HepG2 (cell line): ENCODE measurements around the gene BAIAP2L1. TPM values are rescaled to one million over a fixed set of nuclear protein-coding genes. Genes with fewer than 3 reads are reported as not detected.

ENCODE experiments used
- ARNT2 ChIP-seq: sonication (generic); formaldehyde crosslinking; IDR thresholded peaks from 2 replicates; pipeline ENCODE4 v1.8.0; 2022; ENCODE audit warnings: mild to moderate bottlenecking, low read depth, missing genetic modification reagents, moderate library complexity
- HOMEZ ChIP-seq: IDR thresholded peaks from 2 replicates; pipeline ENCODE4 v1.6.1; 2016; ENCODE audit warnings: low read depth
- MZF1 ChIP-seq: sonication (generic); formaldehyde crosslinking; IDR thresholded peaks from 2 replicates; pipeline ENCODE4 v1.8.1; 2023; ENCODE audit warnings: mild to moderate bottlenecking, missing genetic modification reagents, borderline replicate concordance
- RBFOX2 ChIP-seq: fragments of 200-400 bp; formaldehyde crosslinking; IDR thresholded peaks from 2 replicates; pipeline ENCODE4 v1.6.1; 2017; ENCODE audit warnings: low read depth, mild to moderate bottlenecking, low read length
- SRSF1 ChIP-seq: fragments of 200-400 bp; formaldehyde crosslinking; optimal IDR thresholded peaks from 2 replicates; pipeline ENCODE3; 2017; ENCODE audit warnings: mild to moderate bottlenecking, low read depth, low read length, moderate library complexity
- SSRP1 ChIP-seq: IDR thresholded peaks from 2 replicates; pipeline ENCODE4 v1.6.1; 2016; ENCODE audit warnings: control low read depth
- TARDBP ChIP-seq: sonication (generic); formaldehyde crosslinking; IDR thresholded peaks from 2 replicates; pipeline ENCODE4 v1.8.0; 2022; ENCODE audit warnings: mild to moderate bottlenecking, missing genetic modification reagents
- WIZ ChIP-seq: sonication (generic); formaldehyde crosslinking; IDR thresholded peaks from 2 replicates; pipeline ENCODE4 v1.5.1; 2020; ENCODE audit warnings: mild to moderate bottlenecking, missing genetic modification reagents
- ZBTB1 ChIP-seq: sonication (generic); formaldehyde crosslinking; IDR thresholded peaks from 2 replicates; pipeline ENCODE4 v1.4.0; 2020; ENCODE audit warnings: missing genetic modification reagents, borderline replicate concordance
- ZBTB38 ChIP-seq: sonication (generic); formaldehyde crosslinking; IDR thresholded peaks from 2 replicates; pipeline ENCODE4 v1.5.1; 2020; ENCODE audit warnings: mild to moderate bottlenecking, missing genetic modification reagents
- ZFP37 ChIP-seq: sonication (generic); formaldehyde crosslinking; IDR thresholded peaks from 2 replicates; pipeline ENCODE4 v1.4.0; 2020; ENCODE audit warnings: missing genetic modification reagents, borderline replicate concordance
- ZFP90 ChIP-seq: sonication (generic); formaldehyde crosslinking; IDR thresholded peaks from 2 replicates; pipeline ENCODE4 v1.8.0; 2022; ENCODE audit warnings: missing genetic modification reagents, mild to moderate bottlenecking, inconsistent platforms, borderline replicate concordance
- ZNF335 ChIP-seq: sonication (generic); formaldehyde crosslinking; IDR thresholded peaks from 2 replicates; pipeline ENCODE4 v1.4.0; 2020; ENCODE audit warnings: missing genetic modification reagents
- ZNF644 ChIP-seq: IDR thresholded peaks from 2 replicates; pipeline ENCODE4 v1.6.1; 2016; ENCODE audit warnings: low read depth
- polyA plus RNA-seq, 8 experiments: library from polyadenylated mRNA; depleted of rRNA in 3 of 8; stranded (reverse) in 7 of 8; unstranded in 1 of 8; fragments of >200 nt; fragmentation: Illumina TruSeq in 4 of 8; extraction: Trizol in 4 of 8; gene quantifications; 2 replicates each; pipeline versions ENCODE4 v1.2.1 to v1.2.3, GENCODE V29; 2011 to 2016; ENCODE audit warnings: low read depth in 4 of 8, missing spikeins in 1 of 8, mixed read lengths in 1 of 8; ENCODE audit not compliant: insufficient read depth in 1 of 8
- total RNA-seq, 5 experiments: library from RNA; depleted of rRNA; stranded (reverse); fragments of >200 nt; fragmentation: Illumina TruSeq; extraction: Trizol; gene quantifications; 2 replicates each; pipeline ENCODE4 v1.2.3, GENCODE V29; 2016; ENCODE audit warnings: low read depth in 1 of 5
- TF ChIP-seq, protein P1 (sequence below): sonication (generic); formaldehyde crosslinking; conservative IDR thresholded peaks from 2 replicates; pipeline ENCODE4 v1.4.0; 2020; ENCODE audit warnings: missing genetic modification reagents
- TF ChIP-seq, protein P2 (sequence below): sonication (generic); formaldehyde crosslinking; IDR thresholded peaks from one replicate; pipeline ENCODE4 v1.5.1; 2020; ENCODE audit warnings: mild to moderate bottlenecking, missing genetic modification reagents; ENCODE audit errors: not compliant biosample characterization
- TF ChIP-seq, protein P3 (sequence below): sonication (generic); formaldehyde crosslinking; IDR thresholded peaks from 2 replicates; pipeline ENCODE4 v1.4.0; 2020; ENCODE audit warnings: missing genetic modification reagents

The BAIAP2L1 gene
- total and polyA plus RNA-seq, 2 of the 13 experiments (the other 11 are each of a cell fraction or from before 2014, with no cell fraction given): 13.0 to 21.5 TPM

- TF ChIP-seq ARNT2 (CRISPR knock-in tag): peak; percentile 64; the same call in 1 of the 2 replicates
- no peak for TF ChIP-seq ZBTB1 (CRISPR knock-in tag)
- TF ChIP-seq, protein P1, sequence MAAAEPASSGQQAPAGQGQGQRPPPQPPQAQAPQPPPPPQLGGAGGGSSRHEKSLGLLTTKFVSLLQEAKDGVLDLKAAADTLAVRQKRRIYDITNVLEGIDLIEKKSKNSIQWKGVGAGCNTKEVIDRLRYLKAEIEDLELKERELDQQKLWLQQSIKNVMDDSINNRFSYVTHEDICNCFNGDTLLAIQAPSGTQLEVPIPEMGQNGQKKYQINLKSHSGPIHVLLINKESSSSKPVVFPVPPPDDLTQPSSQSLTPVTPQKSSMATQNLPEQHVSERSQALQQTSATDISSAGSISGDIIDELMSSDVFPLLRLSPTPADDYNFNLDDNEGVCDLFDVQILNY (CRISPR knock-in tag): no peak
- no peak for TF ChIP-seq MZF1
- TF ChIP-seq SRSF1: no peak
- TF ChIP-seq, protein P2, sequence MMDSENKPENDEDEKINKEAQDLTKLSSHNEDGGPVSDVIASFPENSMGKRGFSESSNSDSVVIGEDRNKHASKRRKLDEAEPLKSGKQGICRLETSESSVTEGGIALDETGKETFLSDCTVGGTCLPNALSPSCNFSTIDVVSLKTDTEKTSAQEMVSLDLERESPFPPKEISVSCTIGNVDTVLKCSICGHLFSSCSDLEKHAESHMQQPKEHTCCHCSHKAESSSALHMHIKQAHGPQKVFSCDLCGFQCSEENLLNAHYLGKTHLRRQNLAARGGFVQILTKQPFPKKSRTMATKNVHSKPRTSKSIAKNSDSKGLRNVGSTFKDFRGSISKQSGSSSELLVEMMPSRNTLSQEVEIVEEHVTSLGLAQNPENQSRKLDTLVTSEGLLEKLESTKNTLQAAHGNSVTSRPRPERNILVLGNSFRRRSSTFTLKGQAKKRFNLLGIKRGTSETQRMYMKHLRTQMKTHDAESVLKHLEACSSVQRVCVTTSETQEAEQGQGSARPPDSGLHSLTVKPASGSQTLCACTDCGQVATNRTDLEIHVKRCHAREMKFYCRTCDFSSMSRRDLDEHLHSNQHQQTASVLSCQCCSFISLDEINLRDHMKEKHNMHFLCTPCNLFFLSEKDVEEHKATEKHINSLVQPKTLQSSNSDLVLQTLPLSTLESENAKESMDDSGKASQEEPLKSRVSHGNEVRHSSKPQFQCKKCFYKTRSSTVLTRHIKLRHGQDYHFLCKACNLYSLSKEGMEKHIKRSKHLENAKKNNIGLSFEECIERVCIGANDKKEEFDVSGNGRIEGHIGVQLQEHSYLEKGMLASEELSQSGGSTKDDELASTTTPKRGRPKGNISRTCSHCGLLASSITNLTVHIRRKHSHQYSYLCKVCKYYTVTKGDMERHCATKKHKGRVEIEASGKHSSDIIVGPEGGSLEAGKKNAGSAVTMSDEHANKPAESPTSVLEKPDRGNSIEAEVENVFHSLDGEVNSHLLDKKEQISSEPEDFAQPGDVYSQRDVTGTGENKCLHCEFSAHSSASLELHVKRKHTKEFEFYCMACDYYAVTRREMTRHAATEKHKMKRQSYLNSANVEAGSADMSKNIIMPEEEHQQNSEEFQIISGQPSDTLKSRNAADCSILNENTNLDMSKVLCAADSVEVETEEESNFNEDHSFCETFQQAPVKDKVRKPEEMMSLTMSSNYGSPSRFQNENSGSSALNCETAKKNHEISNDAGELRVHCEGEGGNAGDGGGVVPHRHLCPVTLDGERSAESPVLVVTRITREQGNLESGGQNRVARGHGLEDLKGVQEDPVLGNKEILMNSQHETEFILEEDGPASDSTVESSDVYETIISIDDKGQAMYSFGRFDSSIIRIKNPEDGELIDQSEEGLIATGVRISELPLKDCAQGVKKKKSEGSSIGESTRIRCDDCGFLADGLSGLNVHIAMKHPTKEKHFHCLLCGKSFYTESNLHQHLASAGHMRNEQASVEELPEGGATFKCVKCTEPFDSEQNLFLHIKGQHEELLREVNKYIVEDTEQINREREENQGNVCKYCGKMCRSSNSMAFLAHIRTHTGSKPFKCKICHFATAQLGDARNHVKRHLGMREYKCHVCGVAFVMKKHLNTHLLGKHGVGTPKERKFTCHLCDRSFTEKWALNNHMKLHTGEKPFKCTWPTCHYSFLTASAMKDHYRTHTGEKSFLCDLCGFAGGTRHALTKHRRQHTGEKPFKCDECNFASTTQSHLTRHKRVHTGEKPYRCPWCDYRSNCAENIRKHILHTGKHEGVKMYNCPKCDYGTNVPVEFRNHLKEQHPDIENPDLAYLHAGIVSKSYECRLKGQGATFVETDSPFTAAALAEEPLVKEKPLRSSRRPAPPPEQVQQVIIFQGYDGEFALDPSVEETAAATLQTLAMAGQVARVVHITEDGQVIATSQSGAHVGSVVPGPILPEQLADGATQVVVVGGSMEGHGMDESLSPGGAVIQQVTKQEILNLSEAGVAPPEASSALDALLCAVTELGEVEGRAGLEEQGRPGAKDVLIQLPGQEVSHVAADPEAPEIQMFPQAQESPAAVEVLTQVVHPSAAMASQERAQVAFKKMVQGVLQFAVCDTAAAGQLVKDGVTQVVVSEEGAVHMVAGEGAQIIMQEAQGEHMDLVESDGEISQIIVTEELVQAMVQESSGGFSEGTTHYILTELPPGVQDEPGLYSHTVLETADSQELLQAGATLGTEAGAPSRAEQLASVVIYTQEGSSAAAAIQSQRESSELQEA: no peak
- TF ChIP-seq RBFOX2: peak; percentile 63
- TF ChIP-seq ZNF335 (CRISPR knock-in tag): peak; percentile 69
- TF ChIP-seq, protein P3, sequence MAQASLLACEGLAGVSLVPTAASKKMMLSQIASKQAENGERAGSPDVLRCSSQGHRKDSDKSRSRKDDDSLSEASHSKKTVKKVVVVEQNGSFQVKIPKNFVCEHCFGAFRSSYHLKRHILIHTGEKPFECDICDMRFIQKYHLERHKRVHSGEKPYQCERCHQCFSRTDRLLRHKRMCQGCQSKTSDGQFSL (CRISPR knock-in tag): no peak
- no peak for TF ChIP-seq WIZ (CRISPR knock-in tag)
- TF ChIP-seq ZBTB38 (CRISPR knock-in tag): no peak
- no peak for TF ChIP-seq ZNF644 (CRISPR knock-in tag)
- TF ChIP-seq ZFP90 (CRISPR knock-in tag): 0 out of 2 replicates have a peak, but pooled peaks have one; percentile 55
- TF ChIP-seq SSRP1: no peak; the same call in 1 of the 2 replicates
- peak; percentile 97 for TF ChIP-seq TARDBP (CRISPR knock-in tag)
- TF ChIP-seq HOMEZ: peak; percentile 73; the same call in 1 of the 2 replicates
- TF ChIP-seq ZFP37 (CRISPR knock-in tag): peak; percentile 70
Observed at GRCh38 chr7:98418636-98419315, 17.9 kb upstream of the BAIAP2L1 start (continued).
